LNCAP (cell line): ENCODE measurements around the gene KLHL18.
A peak's percentile ranks its signal among the peaks of the same experiment; 100 is the strongest.

Experiments used
- TF ChIP-seq, protein P1 (sequence below): fragments of 450-650 bp; IDR thresholded peaks from 2 replicates; pipeline ENCODE4 v1.5.1; 2017; ENCODE audit warnings: mild to moderate bottlenecking

KLHL18 gene

GRCh38 chr3:47314056-47314764 is 31.5 kb downstream of the KLHL18 start:
- TF ChIP-seq, protein P1, sequence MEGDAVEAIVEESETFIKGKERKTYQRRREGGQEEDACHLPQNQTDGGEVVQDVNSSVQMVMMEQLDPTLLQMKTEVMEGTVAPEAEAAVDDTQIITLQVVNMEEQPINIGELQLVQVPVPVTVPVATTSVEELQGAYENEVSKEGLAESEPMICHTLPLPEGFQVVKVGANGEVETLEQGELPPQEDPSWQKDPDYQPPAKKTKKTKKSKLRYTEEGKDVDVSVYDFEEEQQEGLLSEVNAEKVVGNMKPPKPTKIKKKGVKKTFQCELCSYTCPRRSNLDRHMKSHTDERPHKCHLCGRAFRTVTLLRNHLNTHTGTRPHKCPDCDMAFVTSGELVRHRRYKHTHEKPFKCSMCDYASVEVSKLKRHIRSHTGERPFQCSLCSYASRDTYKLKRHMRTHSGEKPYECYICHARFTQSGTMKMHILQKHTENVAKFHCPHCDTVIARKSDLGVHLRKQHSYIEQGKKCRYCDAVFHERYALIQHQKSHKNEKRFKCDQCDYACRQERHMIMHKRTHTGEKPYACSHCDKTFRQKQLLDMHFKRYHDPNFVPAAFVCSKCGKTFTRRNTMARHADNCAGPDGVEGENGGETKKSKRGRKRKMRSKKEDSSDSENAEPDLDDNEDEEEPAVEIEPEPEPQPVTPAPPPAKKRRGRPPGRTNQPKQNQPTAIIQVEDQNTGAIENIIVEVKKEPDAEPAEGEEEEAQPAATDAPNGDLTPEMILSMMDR, result no peak

DNA sequence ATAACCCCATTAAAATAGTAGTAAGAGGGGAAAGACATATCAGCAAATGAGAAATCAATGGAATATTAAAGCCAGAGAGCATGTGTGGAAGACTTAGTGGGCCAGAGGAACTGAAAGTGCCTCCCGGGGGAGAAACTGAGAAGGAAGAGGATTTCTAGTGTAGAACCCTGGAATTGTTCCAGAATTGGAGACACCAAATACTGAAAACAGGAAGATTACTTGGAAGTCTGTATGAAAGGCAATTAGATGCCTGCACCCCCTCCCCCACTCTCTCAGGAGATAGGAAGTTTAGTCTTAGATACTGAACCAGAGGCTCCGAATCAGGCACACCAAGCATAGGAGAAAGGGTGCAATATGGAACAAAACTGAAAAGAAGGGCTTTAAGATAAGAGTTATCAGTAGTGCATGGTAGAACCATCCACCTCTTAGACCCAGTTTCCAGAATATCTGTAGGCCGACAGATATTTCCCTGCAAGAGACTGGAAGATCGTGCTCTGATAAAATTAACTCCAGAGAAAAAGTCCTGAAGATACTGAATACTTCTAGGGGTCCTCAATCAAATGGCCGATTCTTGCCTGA is 32.4 kb downstream of the KLHL18 start:
- TF ChIP-seq, protein P1, result no peak

DNA sequence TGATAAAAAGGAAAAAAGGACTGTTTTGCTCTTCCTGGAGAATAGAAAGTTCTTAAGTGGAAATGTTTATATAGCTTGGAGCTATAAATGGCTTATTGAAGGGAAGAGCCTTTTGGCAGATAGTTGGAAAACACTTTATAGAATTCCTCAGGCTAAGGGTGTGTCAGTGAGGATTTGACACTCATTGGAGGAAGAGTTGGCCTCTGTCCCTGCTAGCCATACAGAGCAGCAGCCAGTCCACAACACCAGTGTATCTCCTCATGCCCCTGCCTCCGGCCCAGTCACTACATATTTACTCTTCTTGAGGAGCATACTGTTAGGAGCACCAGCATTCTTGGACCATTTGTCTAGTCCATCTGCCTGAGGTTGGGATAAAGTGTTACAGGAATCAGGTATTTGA is 36.2 kb downstream of the KLHL18 start:
- TF ChIP-seq, protein P1, result no peak

- TF ChIP-seq, protein P1, result no peak
Observed at GRCh38 chr3:47319956-47320355, 37.2 kb downstream of the KLHL18 start.

DNA sequence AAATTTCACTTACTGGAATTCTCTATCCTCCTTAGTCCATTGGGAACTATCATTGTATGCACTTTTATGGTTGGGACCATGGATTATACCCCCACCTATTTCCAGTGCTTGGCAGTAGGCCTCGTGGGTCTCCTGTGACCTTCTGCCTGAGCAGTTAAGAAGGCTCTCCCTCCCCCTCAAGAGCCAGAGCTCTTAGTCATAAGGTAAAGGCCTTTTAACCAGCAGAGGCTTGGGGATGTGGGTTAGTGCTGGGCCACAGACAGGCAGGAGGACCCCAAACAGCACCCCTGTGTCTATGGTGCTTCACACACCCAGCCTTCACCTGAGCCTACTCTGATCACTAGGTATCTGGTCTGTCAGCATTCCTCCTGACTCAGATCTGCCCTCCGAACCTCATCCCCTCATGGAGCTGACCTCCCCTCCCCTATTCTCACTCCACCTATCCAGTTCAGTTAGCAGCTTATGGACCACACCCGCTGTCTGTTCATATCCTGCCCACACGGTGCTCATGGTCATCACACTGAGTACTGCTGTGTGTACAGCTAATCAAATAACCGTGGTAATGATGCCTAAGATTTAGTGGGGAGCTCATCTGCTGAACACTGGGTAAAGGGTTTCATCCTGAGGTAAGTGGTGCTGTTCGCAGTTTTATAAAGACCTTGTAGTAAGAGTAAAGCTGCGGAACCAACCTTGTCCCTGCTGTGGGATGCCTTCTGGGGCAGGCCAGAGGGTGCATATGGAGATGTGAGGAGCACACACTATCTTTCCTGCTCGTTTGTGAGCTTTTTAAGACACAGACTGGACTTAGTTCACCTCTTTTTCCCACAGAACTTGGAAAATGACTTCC is 40.9 kb downstream of the KLHL18 start:
- TF ChIP-seq, protein P1, result no peak

GRCh38 chr3:47324278-47324865 is 41.6 kb downstream of the KLHL18 start:
- TF ChIP-seq, protein P1, result peak; percentile 72

- TF ChIP-seq, protein P1, result no peak
Observed at GRCh38 chr3:47333907-47334306, 51.2 kb downstream of the KLHL18 start.
